Erythroblast (primary cell): ENCODE measurements around the gene C1S.

Experiments
- GATA1 ChIP-seq: IDR thresholded peaks from 2 replicates; pipeline ENCODE4 v1.6.1; 2011; ENCODE audit warnings: low read depth, mild to moderate bottlenecking, control low read depth, low read length, moderate library complexity
- POLR2A ChIP-seq: IDR thresholded peaks from 2 replicates; pipeline ENCODE4 v1.6.1; 2011; ENCODE audit warnings: mild to moderate bottlenecking, low read length

GRCh38 chr12:7079826-7080125 lies 19.3 kb downstream of the C1S start:
- TF ChIP-seq POLR2A (no peak), GATA1 (no peak)
